ENCODE measurements around the gene XPO5. TPM values are rescaled to one million over a fixed set of nuclear protein-coding genes. Genes with fewer than 3 reads are reported as not detected.

Gene XPO5
- polyA plus RNA-seq, 1 donor (not counting 4 experiments of a cell fraction or from before 2014, with no cell fraction given): 49.9 TPM

GRCh38 chr6:43505718-43506117 lies 70.1 kb downstream of the XPO5 start:
- no peak overlapping the region for H2AFZ ChIP-seq (ENCODE audit: control insufficient read depth, low read length)
- no peak for DNase-seq (ENCODE audit: low read depth, low spot score)
- peaks cover 10% of the 10 kb centered on the region for H3K27me3 ChIP-seq (ENCODE audit: control insufficient read depth, extremely low read depth, insufficient read depth, low read length)
- H3K4me3 ChIP-seq (ENCODE audit: control insufficient read depth in 2 of 3, extremely low read depth in 1 of 3, insufficient read depth in 2 of 3, low read depth in 1 of 3, low read length in 3 of 3): no peak overlapping the region
- no peaks in the 10 kb centered on the region for H4K20me1 ChIP-seq (ENCODE audit: control insufficient read depth, extremely low read depth, insufficient read depth, low read length)
- no peak overlapping the region for H3K9ac ChIP-seq (ENCODE audit: control insufficient read depth, extremely low read depth, insufficient read depth, low read length)
- dilution Hi-C loops (cut with MboI; ENCODE audit: extremely low pct_ligation_motif_present, low sequenced_read_pairs): no loop called here
- no peaks in the 10 kb centered on the region for H3K9me1 ChIP-seq (ENCODE audit: control insufficient read depth, extremely low read depth, insufficient read depth, low read length)
- no peak overlapping the region for H3K4me2 ChIP-seq (ENCODE audit: control insufficient read depth, extremely low read depth, insufficient read depth, low read depth, low read length)
- peaks cover 27 to 31% of the 10 kb centered on the region in 2 experiments for H3K36me3 ChIP-seq (ENCODE audit: control insufficient read depth in 2 of 2, extremely low read depth in 1 of 2, insufficient read depth in 2 of 2, low read length in 2 of 2)
- no peak for FAIRE-seq
- TF ChIP-seq EZH2 (IDR thresholded peaks at IDR 0.05; ENCODE audit: low read length) (no peak), CTCF (optimal IDR thresholded peaks at IDR 0.05 in 1 of 3, IDR thresholded peaks at IDR 0.05 in 1 of 3, conservative IDR thresholded peaks at IDR 0.05 in 1 of 3; ENCODE audit: extremely low read depth in 1 of 3, insufficient read depth in 2 of 3, low read length in 3 of 3) (no peak)
- no peak overlapping the region for H3K27ac ChIP-seq (ENCODE audit: control insufficient read depth, insufficient read depth, low read length)
- no peaks in the 10 kb centered on the region for H3K79me2 ChIP-seq (ENCODE audit: control insufficient read depth, insufficient read depth, low read length)
- peaks cover 14% of the 10 kb centered on the region for H3K4me1 ChIP-seq (ENCODE audit: control insufficient read depth, extremely low read depth, insufficient read depth, low read length)
- no peaks in the 10 kb centered on the region for H3K9me3 ChIP-seq (ENCODE audit: control insufficient read depth, low read depth, low read length)

GRCh38 chr6:43504756-43505593 lies 70.9 kb downstream of the XPO5 start:
- TF ChIP-seq EZH2 (IDR thresholded peaks at IDR 0.05; ENCODE audit: low read length): no peak
- no peak for TF ChIP-seq CTCF (optimal IDR thresholded peaks at IDR 0.05 in 1 of 3, IDR thresholded peaks at IDR 0.05 in 1 of 3, conservative IDR thresholded peaks at IDR 0.05 in 1 of 3; ENCODE audit: extremely low read depth in 1 of 3, insufficient read depth in 2 of 3, low read length in 3 of 3)
- Histone ChIP-seq H3K9me1 (ENCODE audit: control insufficient read depth, extremely low read depth, insufficient read depth, low read length) (no peaks in the 10 kb centered on the region), H3K27me3 (ENCODE audit: control insufficient read depth, extremely low read depth, insufficient read depth, low read length) (peaks cover 10% of the 10 kb centered on the region), H3K36me3 (ENCODE audit: control insufficient read depth in 2 of 2, extremely low read depth in 1 of 2, insufficient read depth in 2 of 2, low read length in 2 of 2) (peaks cover 33 to 37% of the 10 kb centered on the region in 2 experiments), H3K4me2 (ENCODE audit: control insufficient read depth, extremely low read depth, insufficient read depth, low read depth, low read length) (no peak overlapping the region), H2AFZ (ENCODE audit: control insufficient read depth, low read length) (no peak overlapping the region), H3K4me3 (ENCODE audit: control insufficient read depth in 2 of 3, extremely low read depth in 1 of 3, insufficient read depth in 2 of 3, low read depth in 1 of 3, low read length in 3 of 3) (no peak overlapping the region), H4K20me1 (ENCODE audit: control insufficient read depth, extremely low read depth, insufficient read depth, low read length) (no peaks in the 10 kb centered on the region), H3K27ac (ENCODE audit: control insufficient read depth, insufficient read depth, low read length) (no peak overlapping the region), H3K79me2 (ENCODE audit: control insufficient read depth, insufficient read depth, low read length) (no peaks in the 10 kb centered on the region), H3K9ac (ENCODE audit: control insufficient read depth, extremely low read depth, insufficient read depth, low read length) (no peak overlapping the region), H3K4me1 (ENCODE audit: control insufficient read depth, extremely low read depth, insufficient read depth, low read length) (peaks cover 9% of the 10 kb centered on the region), H3K9me3 (ENCODE audit: control insufficient read depth, low read depth, low read length) (no peaks in the 10 kb centered on the region)
- DNase-seq (ENCODE audit: low read depth, low spot score) (no peak), FAIRE-seq (no peak)
- dilution Hi-C loops (cut with MboI; ENCODE audit: extremely low pct_ligation_motif_present, low sequenced_read_pairs): no loop called here
